HG02938 (cell line): ENCODE results near the gene SLC25A10.
A peak's percentile ranks its signal among the peaks of the same experiment; 100 is the strongest.

Experiments
- ATAC-seq: cut with Tn5 transposase; IDR thresholded peaks from one replicate; pipeline ENCODE4 v1.9.1; 2021; ENCODE audit warnings: mild to moderate bottlenecking, moderate library complexity; ENCODE audit not compliant: unreplicated experiment

The SLC25A10 gene

DNA sequence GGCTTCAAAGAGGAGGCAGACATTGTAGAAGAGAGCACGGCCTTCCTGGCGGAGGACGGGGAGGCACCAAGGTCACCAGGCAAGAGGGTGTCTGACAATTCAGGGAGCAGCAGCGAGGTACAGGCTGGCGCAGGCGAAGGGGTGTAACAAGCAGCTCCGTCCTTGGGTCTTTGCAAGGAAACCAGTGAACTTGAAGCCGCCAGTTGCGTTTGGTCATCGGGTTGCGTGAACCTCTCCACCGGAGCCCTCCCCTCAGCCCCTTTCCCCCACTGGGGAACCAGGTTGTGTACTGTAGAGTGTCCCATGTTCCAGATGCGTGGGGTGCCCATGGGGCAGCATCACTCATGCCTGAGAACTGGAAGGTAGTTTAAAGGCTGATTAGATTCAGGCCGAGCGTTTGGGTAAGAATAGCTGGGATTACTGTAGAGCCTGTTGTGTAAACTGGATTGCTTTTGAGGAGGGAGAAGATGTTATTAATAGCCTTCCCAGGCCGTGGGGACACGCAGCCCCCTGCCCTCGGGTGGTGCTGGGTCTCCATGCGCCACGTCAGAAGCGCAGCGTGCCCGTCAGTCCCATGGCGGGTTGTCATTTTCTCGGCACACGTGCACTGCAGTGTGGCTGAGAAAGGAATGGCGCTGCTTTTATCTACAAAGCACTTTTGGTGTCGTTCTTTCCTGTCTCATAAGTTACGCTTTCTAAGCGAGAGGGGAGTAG lies 6.4 kb upstream of the SLC25A10 start:
- no peak for ATAC-seq

DNA sequence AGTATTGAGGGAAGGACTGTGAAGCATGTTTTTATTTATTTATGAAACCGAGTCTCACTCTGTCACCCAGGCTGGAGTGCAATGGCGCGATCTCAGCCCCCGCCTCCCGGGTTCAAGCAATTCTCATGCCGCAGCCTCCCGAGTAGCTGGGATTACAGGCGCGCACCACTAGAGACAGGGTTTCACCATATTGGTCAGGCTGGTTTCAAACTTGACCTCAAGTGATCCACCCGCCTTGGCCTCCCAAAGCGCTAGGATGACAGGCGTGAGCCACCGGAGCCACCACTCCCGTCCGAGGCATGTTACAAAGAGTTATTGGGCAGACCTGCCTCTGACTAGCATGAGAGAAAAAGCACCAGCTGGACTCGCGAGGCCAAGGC lies 5.9 kb upstream of the SLC25A10 start:
- no peak for ATAC-seq

DNA sequence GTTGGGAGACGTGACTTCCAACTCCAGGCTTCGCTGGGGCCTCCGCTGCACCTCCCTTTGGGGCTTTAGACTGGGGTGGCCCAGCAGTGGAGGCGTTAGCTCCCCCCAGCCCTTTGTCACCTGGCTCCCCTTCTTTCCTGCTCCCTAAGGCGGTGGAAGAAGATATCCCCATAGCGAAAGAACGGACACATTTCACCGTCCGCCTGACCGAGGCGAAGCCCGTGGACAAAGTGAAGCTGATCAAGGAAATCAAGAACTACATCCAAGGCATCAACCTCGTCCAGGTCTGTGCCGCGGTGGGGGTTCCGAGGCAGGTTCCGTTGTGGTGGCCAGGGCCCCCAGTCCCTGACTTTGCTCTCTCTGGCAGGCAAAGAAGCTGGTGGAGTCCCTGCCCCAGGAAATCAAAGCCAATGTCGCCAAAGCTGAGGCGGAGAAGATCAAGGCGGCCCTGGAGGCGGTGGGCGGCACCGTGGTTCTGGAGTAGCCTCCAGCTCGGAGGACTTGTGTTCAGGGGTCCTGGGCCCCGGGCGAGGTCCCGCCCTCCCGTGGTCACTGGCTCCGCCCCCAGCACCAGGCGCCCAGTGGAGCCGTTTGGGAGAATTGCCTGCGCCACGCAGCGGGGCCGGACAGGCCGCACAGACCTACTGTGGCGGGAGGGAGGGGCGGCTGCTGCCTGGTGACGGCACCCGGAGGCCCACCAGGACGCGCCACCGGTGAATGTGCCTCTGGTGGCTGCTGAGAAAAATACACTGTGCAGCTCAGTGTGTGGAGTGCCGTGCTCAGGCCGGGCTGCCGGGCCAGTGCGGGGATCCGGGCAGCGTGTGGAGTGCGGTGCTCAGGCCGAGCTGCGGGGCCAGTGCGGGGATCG lies 5.1 kb upstream of the SLC25A10 start:
- no peak for ATAC-seq

DNA sequence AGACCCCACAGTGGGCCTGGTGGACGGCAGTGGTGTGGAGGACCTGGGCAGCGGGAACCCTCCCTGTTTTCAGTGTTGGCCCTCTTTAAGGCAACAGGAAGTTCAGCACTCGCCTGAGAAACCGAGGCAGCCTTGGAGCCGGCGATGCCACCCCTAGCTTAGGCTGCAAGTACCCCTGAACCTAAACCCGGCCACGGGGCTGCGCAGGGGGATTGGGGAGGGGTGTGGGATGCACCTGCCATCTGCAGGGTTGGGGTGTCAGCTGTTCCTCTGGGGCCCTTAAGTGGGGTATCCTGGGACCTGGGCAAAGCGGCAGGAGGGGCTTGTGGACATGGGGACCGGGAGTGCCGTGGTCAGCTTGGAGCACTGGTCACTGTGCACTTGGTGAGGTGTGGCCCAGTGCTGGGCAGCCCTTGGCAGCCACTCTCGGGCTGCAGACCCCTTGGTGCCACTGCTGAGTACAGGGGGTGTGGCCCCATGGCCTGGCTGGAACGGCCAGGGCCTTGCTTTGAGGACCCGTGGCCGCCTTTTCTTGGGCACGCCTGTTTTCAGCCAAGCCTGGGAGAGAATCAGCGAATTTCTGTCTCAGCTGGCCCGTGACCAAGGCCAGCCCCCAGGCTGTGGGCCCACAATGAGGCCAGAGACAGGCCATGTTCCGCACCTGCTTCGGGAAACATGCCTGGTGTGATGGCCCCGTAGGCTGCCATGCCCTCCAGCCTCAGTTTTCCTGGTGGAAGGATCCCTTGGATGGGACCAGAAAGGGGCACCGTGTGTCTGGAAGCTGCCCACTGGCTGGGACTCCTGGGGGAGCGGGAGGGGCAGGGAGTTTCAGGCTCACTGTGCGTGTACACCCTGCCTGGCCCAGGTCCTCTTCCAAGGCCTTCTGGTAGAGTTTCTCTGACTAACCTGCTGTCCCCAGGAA lies 4.1 kb upstream of the SLC25A10 start:
- no peak for ATAC-seq

DNA sequence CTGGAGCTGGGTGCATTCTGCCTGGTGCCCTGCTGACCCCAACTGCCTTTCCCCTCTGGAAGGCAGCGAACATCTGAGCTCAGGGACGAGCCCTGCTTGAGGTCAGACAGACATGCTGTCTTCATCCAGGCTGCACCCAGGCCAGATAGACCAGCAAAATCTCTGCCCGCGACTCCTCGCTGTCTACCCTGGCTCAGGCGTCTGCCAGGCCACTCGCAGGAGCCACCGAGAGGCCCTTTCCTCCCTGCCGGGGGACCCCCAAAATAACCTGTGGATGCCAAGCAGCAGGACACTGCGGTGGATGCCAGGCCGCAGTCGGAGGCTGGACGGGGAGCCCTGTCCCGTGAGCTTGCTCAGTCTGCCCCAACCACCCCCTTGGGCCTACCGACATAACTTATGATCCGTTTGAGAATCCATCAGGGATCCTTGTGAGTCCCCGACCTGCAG lies 3.3 kb upstream of the SLC25A10 start:
- ATAC-seq, result no peak

DNA sequence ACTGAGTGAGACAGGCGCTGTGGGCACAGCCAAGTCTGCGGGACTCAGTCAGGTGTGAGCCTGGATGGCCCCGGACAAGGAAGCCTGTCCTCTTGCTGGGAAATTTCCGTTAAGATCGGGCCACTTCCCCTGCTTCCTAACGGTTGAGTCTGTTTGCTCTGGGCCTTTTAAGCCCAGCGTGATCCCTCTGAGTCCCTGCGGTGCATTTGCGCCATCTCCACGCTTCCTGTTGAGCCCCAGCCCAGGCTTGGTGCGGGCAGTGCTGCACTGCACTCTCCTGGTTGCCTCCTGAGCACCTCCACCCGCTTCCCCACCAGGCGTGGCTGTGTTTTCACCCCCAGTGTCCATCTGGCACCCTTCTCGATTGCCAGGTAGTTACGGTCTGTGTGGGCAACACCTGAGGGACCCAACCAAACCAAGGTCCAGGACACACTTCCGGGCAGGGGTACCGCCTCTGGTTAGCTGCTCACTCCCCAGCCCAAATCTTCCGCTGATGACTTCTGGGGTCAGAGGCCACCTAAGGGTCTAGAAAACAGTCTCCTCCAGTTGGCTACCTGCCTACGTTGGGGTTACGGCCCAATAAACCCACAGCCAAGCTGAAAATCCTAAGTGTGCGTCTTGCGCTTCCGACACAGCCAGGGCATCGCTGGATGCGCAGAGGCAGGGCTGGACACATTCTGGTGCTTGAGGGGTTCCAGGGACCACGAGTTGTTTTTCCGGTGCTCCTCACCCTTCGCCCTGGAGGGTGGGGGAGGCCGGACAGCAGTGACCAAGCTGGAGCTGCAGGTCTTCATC lies 1.4 kb upstream of the SLC25A10 start:
- ATAC-seq, result no peak

DNA sequence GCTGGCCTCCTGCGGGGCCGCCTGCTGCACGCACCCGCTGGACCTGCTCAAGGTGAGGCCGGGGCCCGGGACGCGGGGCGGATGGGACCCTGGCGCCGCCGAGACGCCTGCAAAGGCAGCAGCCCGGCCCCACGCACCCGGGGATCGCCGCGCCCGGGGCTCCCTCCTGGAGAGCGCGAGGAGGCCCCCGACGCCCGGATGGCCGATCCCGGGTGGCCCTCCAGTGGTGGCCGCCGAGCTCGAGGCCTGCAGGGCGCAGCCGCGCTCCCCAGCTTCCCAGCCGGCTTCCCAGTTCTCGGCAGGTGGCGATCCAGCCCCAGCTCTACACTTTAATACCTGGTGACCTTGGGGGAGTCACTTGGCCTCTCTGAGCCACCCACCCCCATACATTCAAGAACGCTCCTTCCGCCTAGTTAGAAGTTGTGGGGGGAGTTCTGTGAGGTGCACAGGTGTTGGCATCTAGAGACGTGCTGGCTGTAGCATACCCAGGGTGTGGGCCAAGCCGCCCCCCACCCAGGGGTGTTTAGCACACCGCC lies 452 bp downstream of the SLC25A10 start:
- ATAC-seq, result peak; percentile 27

DNA sequence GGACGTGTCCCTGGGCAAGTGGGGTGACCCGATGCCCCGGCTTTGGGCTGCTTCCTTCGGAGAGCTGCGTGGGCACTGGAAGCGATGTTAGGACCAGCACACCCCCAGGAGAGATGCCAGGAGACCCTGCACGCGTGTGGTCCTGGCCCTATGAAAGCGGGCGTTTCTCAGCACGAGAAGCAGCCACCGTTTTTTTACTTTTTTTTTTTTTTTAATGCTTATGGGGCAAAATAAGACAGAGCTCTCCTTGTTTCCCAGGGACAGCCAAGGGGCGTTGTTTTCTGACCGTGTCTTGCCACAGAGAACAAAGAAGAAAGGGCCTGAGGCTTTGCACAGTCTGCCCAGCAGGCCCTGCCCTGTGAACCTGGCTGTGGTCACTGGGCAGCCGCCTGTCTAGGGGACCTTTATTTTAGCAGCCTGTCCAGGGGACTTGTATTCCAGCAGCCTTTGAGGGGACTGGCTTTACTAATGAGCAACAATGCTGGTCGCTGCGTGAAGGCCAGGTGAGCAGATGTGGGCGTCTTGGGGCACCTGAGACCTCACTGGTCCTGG lies 996 bp downstream of the SLC25A10 start:
- ATAC-seq, result no peak

DNA sequence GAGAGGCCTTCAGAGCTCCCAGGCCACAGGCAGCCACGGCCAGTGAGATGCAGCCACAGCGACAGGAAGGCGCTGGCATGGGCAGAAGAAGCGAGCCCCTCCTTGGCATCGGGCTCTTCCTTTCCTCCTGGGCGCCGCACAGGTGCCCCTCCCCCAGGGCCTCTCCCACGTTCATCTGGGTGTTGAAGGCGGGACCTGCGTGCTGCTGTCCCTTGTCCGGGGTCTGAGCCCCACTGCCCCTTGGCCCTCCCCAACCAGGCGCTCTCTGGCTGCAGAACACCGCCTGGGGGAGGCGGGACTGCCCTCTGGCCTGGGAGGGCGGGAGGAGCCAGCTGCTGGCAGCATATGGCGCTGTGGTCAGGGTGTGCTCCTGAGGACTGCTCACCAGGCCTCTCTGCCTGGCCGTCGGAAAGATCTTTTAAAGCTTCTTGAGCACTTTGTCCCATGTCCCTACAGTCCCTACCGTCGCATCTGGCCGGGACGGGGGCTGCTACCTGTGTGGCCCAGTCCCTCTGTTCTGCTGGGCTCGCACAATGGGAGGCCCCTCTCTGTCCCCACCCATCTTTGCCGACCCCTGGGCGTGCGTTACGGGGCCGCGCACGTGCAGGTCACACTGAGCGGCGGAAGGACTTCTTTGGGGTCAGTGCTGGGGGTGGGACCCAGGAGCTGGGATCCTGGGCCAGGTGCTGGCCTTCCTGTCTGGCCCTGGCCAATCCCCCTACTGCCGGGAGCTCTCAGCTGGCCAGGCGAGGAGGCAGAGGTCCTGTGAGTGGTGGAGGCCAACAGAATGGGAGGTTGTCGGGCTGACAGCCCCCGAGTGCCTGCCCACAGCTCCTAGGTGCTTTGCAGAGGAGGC lies 1.7 kb downstream of the SLC25A10 start:
- no peak for ATAC-seq

DNA sequence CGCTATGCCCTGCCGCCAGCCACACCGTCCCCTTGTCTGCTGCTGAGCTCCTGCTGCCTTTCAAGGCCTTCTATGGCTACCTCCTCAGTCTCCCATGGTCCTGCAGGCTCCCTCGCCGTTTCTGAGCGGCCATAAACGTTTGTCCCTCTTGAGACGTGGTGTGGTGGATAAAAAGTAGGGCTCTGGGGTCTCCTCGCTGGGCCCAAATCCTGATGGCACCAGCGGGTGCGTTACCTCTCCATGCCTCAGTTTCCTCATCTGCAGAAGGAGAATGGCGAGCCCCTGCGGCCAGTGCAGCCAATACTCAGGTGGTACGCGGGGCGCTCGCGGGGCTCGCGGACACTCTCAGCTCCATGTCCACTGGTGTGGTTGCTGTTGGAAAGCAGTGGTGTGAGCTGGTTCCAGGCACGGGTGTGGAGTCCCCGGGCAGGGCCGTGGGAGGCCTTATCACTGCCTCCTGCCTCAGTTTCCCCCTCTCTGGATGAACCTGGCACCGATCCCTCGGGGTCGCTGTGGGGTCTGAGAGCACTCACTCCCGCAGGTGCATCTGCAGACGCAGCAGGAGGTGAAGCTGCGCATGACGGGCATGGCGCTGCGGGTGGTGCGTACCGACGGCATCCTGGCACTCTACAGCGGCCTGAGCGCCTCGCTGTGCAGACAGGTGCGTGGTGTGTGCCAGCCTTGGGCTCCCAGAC lies 2.5 kb downstream of the SLC25A10 start:
- no peak for ATAC-seq

DNA sequence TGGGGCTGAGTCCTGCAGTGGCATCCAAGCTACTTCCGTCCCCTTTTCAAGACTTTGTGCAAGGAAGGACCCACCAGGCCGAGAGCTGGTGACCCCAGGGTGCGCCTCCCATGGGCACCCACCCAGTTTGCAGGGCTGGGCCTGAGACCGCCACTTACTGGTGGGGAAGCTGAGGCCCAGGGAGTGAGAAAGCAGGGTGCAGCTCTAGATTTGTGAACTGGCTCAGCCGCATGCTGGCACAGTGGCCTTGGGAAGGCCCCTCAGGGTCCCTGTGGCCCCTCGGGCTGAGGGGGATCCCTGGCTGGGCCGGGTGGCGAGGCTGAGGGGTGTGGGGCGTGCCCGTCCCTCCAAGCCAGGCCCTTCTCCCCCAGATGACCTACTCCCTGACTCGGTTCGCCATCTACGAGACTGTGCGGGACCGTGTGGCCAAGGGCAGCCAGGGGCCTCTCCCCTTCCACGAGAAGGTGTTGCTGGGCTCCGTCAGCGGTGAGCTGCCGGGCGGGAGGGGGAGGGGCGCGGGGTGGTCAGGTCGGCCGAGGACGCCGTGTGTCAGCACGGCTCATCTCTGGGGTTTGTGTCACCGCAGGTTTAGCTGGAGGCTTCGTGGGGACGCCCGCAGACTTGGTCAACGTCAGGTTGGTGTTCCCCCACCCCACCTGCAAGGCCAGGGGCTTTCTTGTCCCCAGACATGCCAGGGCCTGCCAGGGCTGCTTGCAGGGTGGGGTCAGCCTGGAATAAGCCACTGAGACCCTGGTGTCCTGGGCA lies 3.2 kb downstream of the SLC25A10 start:
- no peak for ATAC-seq

DNA sequence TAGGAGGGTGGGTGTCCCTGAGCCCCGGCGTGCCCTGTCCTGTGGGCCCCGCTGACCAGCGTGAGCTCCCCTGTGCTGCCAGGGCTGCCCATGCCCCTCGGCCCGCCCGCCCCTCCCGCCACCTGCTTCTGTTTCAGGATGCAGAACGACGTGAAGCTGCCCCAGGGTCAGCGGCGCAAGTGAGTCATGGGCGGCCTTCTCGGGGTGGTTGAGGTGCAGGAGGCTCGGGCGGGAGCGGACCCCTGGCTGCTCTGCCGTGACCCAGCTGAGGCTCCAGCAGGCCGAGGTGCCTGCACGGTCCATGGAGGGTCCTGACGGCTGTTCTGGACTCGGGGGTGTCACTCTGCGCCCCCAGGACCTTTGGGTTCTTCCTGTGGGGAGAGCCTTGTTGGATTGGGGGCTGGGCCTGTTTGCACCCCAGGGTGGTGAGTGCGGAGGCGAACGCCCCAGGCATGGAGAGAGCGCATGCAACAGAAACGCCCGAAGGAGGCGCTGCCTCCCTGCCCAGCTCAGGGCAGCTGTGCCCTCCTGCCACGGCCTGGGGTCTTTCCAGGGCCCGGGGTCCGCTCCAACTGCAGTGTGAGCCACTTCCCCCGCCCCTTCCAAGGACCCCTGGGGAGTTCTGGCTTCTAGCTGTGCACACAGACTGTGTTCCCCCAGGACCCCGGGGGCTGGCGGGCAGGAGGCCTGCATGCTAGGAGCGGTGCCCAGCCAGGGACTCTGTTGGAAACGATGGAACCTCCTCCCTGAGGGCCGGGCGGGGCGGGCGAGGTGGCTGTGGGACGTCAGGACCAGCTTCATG lies 4.0 kb downstream of the SLC25A10 start:
- no peak for ATAC-seq

DNA sequence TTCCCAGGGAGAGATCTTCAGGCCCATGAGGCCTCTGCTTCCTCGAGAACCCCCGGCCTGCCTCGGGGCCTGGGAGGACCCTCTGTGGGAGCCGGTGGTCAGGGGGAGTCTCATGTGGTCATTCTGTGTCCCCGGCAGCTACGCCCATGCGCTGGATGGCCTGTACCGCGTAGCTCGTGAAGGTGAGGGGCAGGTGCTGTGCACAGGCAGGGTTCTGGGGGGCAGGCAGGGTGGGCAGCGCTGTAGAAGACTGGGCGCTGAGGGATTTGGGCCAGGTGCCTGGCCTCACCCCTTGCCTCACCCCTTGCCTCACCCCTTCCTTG lies 4.6 kb downstream of the SLC25A10 start:
- no peak for ATAC-seq

DNA sequence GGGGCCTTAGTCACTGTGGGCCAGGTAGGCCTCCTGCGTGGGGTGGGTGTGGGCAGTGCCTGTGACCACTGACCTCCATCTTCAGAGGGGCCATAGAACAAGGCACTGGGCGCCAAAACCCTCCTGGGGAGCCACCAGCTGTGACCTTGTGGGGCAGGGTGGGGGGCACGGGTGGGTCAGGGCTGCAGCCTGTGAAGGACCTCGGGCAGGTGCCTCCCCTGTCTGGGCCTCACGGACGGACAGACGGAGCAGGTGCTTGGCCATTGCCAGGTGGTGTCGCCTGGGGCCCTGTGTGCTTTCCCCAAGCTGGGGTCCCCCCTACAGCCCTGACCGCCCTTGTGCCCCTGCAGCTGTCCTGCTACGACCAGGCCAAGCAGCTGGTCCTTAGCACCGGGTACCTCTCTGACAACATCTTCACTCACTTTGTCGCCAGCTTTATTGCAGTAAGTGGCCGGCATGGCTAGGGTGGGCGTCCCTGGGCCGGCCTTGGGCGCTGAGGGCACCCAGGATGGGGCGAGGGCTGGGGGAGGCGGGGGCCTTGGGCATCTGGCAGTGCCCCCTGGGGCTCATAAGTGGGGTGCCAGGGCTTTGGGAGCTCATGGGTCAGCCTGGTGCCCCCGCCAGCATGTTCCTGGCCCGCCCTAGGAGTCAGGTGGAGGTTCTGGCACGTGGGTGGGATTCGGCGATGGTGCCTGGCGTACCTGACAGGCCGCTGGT lies 5.1 kb downstream of the SLC25A10 start:
- no peak for ATAC-seq

DNA sequence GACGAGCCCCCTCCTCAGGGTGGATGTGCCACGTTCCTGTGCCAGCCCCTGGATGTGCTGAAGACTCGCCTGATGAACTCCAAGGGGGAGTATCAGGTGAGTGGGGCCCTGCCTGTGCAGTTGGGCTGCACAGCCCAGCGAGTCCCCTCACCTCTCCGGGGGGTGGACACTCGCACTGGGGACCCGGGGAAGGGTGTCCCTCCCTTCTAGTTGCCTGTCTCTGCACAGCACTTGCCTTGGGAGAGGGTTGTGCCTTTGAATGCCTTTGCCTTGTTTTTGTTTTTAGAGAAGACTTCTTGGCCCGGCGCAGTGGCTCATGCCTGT lies 5.6 kb downstream of the SLC25A10 start:
- no peak for ATAC-seq
